Ectodermal cell (in vitro differentiated cells): Measurements from ENCODE around the gene NCAPD3.

Source experiments
- H3K27ac ChIP-seq: 2 replicates; pipeline ENCODE4 v1.7.0; 2013; ENCODE audit warnings: mild to moderate bottlenecking, low read depth, low read length; ENCODE audit not compliant: insufficient read depth, poor library complexity, severe bottlenecking
- H3K27me3 ChIP-seq: 2 replicates; pipeline ENCODE4 v1.7.0; 2013; ENCODE audit warnings: mild to moderate bottlenecking, low read length; ENCODE audit not compliant: insufficient read depth, control insufficient read depth, poor library complexity, severe bottlenecking
- H3K36me3 ChIP-seq: one replicate; pipeline ENCODE4 v1.7.0; 2013; ENCODE audit warnings: low read length; ENCODE audit not compliant: control insufficient read depth, insufficient read depth
- H3K4me1 ChIP-seq: one replicate; pipeline ENCODE4 v1.7.0; 2013; ENCODE audit warnings: low read length; ENCODE audit not compliant: control insufficient read depth, insufficient read depth
- H3K4me3 ChIP-seq: 2 replicates; pipeline ENCODE4 v1.7.0; 2013; ENCODE audit warnings: low read depth, low read length, control low read depth; ENCODE audit not compliant: insufficient read depth
- H3K9me3 ChIP-seq: 2 replicates; pipeline ENCODE4 v1.7.0; 2013; ENCODE audit warnings: mild to moderate bottlenecking, low read length, moderate library complexity; ENCODE audit not compliant: control insufficient read depth
- WGBS, 2 experiments: methylation state at CpG; one replicate each; pipeline ENCODE4 v1.1.7; 2013; ENCODE audit warnings: missing lambda C conversion rate in 2 of 2; 5-methylcytosine and 5-hydroxymethylcytosine counted together

The NCAPD3 gene

GRCh38 chr11:134139873-134140331 lies 83.9 kb downstream of the NCAPD3 start:
- Histone ChIP-seq H3K4me1 (no peaks in the 10 kb centered on the region), H3K27me3 (no peaks in the 10 kb centered on the region), H3K36me3 (peaks cover 34% of the 10 kb centered on the region), H3K27ac (peak overlapping the region; percentile 33), H3K9me3 (no peaks in the 10 kb centered on the region), H3K4me3 (no peak overlapping the region)
- WGBS, 2 experiments = 83 to 85% methylated on average over 10 of the region's 10 CpGs

- Histone ChIP-seq H3K9me3 (no peaks in the 10 kb centered on the region), H3K4me3 (no peak overlapping the region), H3K27ac (peak overlapping the region; percentile 33), H3K27me3 (no peaks in the 10 kb centered on the region), H3K36me3 (peaks cover 29% of the 10 kb centered on the region), H3K4me1 (no peaks in the 10 kb centered on the region)
- 88% methylated on average over 12 of the region's 12 CpGs for WGBS, 2 experiments
Measured at GRCh38 chr11:134139303-134139872, 84.4 kb downstream of the NCAPD3 start.

GRCh38 chr11:134138376-134138775 lies 85.4 kb downstream of the NCAPD3 start:
- Histone ChIP-seq H3K27ac (no peak overlapping the region), H3K4me3 (no peak overlapping the region), H3K36me3 (peaks cover 19% of the 10 kb centered on the region), H3K4me1 (no peaks in the 10 kb centered on the region), H3K27me3 (no peaks in the 10 kb centered on the region), H3K9me3 (no peaks in the 10 kb centered on the region)
- 95 to 97% methylated on average over 9 of the region's 9 CpGs for WGBS, 2 experiments

GRCh38 chr11:134134167-134134566 lies 89.6 kb downstream of the NCAPD3 start:
- H3K36me3 ChIP-seq = no peaks in the 10 kb centered on the region
- H3K9me3 ChIP-seq = peaks cover 2% of the 10 kb centered on the region
- H3K27me3 ChIP-seq = no peaks in the 10 kb centered on the region
- H3K27ac ChIP-seq = no peak overlapping the region
- H3K4me3 ChIP-seq = no peak overlapping the region
- 91 to 100% methylated on average over 1 of the region's 1 CpG for WGBS, 2 experiments
- no peaks in the 10 kb centered on the region for H3K4me1 ChIP-seq

- no peaks in the 10 kb centered on the region for H3K27me3 ChIP-seq
- H3K4me1 ChIP-seq = no peaks in the 10 kb centered on the region
- no peak overlapping the region for H3K4me3 ChIP-seq
- H3K27ac ChIP-seq = no peak overlapping the region
- H3K36me3 ChIP-seq = no peaks in the 10 kb centered on the region
- peaks cover 2% of the 10 kb centered on the region for H3K9me3 ChIP-seq
Measured at GRCh38 chr11:134132808-134133207, 91.0 kb downstream of the NCAPD3 start.

- Histone ChIP-seq H3K4me1 (no peaks in the 10 kb centered on the region), H3K27me3 (no peaks in the 10 kb centered on the region), H3K4me3 (no peak overlapping the region), H3K36me3 (no peaks in the 10 kb centered on the region), H3K27ac (no peak overlapping the region), H3K9me3 (peaks cover 2% of the 10 kb centered on the region)
- WGBS, 2 experiments = 93 to 96% methylated on average over 2 of the region's 2 CpGs
Measured at GRCh38 chr11:134131628-134132244, 92.0 kb downstream of the NCAPD3 start.

- WGBS, 2 experiments = 45 to 86% methylated on average over 1 of the region's 1 CpG
- Histone ChIP-seq H3K9me3 (peaks cover 2% of the 10 kb centered on the region), H3K4me1 (peaks cover 3% of the 10 kb centered on the region), H3K27ac (no peak overlapping the region), H3K4me3 (no peak overlapping the region), H3K36me3 (no peaks in the 10 kb centered on the region), H3K27me3 (peaks cover 16% of the 10 kb centered on the region)
Measured at GRCh38 chr11:134126217-134126822, 97.4 kb downstream of the NCAPD3 start.

GRCh38 chr11:134125507-134125906 lies 98.3 kb downstream of the NCAPD3 start:
- 86 to 88% methylated on average over 9 of the region's 9 CpGs for WGBS, 2 experiments
- Histone ChIP-seq H3K4me1 (peaks cover 3% of the 10 kb centered on the region), H3K36me3 (no peaks in the 10 kb centered on the region), H3K27ac (no peak overlapping the region), H3K9me3 (peaks cover under 1% of the 10 kb centered on the region), H3K4me3 (no peak overlapping the region), H3K27me3 (peaks cover 16% of the 10 kb centered on the region)

- H3K27ac ChIP-seq = no peak overlapping the region
- WGBS, 2 experiments = 24 to 26% methylated on average over 53 of the region's 54 CpGs
Measured at GRCh38 chr11:134124660-134125451, 98.9 kb downstream of the NCAPD3 start.

GRCh38 chr11:134120921-134121526 lies 102.7 kb downstream of the NCAPD3 start:
- Histone ChIP-seq H3K4me1 (peaks cover 3% of the 10 kb centered on the region), H3K27ac (no peak overlapping the region), H3K9me3 (no peaks in the 10 kb centered on the region), H3K27me3 (peaks cover 16% of the 10 kb centered on the region), H3K36me3 (no peaks in the 10 kb centered on the region), H3K4me3 (no peak overlapping the region)
- 87 to 91% methylated on average over 9 of the region's 9 CpGs for WGBS, 2 experiments

More at GRCh38 chr11:134124660-134125451, 98.9 kb downstream of the NCAPD3 start:
- H3K4me3 ChIP-seq = peak overlapping the region; percentile 25
- peaks cover 3% of the 10 kb centered on the region for H3K4me1 ChIP-seq
- H3K9me3 ChIP-seq = no peaks in the 10 kb centered on the region
- H3K36me3 ChIP-seq = no peaks in the 10 kb centered on the region
- H3K27me3 ChIP-seq = peaks cover 16% of the 10 kb centered on the region
